RPMI8226 (cell line): ENCODE measurements around the gene NOM1.
A peak's percentile ranks its signal among the peaks of the same experiment; 100 is the strongest.

Experiments used
- DNase-seq: peaks from one replicate; pipeline ENCODE4 v3.0.0-alpha.2; 2015

Gene NOM1

DNA sequence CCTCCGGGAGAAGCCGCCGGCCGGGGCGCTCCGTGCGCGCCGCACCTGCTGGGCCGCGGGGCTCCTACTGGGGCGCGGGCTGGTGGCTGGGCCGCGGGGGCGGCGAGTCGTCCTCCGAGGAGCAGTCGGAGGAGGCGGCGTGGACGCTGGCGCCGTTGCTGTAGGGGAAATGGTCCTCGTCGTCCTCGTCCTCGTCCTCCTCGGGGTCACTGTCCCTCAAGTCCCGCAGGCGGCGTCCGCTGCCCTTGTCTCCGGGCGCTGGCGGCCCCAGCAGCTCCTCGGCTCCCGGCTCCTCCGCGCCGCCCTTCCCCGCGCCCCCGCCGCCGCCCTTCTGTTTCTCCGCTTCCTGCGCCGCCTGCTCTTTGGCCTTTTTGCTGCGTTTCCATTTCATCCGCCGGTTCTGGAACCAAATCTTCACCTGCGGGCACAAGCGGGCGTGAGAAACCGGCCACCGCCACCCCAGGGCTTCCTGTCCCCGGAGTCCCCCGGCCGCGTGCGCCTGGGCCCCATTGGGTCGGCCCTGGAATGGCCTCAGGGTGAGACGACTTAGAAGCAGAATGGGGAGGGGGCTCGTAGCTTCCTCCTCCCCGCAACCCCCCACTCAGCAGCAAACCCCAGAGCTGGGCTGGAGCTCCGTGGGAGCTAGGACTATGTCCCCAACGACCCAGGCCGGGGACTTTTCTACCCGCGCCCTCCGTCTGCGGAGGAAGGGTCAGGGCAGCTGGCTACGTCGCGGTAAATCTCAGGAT lies 56.1 kb downstream of the NOM1 start:
- DNase-seq: no peak

DNA sequence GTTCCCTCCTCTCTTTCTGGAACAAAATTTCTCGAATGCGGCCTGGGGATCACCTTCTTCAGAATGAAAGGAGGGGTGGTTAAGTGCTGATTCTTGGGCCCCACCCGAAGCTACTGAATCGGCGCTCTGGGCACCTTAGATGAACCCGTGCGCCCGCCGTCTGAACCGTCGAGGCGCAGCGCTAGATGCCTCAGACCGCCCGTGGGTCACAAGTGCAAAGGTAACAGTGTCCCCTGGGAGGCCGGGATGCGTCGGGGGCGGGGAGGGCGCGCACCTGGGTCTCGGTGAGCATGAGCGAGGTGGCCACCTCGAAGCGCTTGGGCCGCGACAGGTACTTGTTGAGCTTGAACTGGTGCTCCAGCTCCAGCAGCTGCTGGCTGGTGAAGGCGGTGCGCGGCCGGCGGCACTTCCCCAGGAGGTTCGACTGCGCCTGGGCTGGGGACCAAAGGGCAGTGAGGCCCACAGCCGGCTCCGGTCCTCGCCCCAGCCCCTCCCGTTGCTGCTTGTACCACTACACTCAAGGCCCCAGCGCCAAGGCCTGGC lies 56.8 kb downstream of the NOM1 start:
- no peak for DNase-seq

DNA sequence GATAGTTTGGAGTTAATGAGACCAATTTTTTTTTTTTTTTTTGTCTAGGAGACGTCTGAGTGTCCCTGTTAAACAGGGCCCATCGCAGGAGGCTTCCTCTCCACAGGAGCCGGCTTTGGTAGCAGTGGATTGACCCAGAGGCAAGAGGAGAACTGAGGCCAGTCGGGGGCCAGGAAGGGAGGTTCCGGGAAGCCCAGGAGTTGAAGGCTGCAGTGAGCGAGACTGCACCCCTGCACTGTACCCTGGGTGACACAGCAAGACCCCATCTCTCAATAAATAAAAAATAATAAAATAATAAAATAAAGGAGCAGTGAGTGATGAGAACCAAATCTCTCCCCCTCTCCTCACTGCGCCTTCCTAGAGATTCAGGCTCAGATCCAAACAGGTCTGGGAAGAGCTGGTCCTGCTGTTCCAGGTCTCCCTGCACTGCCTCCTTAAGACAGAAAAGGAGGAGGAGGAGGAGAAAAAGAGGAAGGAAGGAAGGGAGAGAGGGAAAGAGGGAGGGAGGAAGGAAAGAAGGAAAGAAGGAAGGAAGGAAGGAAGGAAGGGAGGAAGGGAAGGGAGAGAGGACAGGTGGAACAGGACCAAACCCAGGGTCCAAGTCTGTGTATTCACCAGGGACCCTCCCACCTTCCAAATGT lies 57.4 kb downstream of the NOM1 start:
- DNase-seq: no peak

DNA sequence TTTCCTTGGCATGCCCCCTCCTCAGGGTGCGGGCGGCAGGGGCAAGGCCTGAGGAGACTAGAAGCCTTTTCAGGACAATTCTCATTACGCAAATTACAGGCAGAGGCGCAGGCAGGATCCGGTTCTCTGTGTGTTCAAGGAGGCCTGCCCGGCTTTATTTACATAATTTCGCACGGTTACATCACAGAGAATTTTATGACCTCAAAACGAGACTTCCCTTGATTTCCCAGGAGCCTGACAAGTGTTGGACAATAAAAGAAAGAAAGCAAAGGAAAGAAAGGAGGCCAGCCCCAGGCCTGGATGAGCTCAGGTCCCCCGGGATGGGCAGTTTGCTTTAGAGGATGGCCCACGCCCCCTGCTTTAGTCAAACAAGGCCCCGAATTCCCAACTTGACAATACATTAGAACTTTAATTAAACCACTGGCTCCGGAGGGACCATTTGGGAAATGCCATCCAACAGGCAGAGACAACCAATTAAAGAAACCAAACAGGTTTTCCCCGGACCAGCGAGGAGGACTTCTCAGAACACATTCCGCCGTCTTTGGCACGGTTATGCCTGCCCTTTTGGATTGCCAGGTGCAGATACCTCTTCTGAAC lies 58.1 kb downstream of the NOM1 start:
- DNase-seq: no peak

GRCh38 chr7:157008206-157009169 lies 59.0 kb downstream of the NOM1 start:
- DNase-seq: no peak

GRCh38 chr7:157009170-157009777 lies 59.8 kb downstream of the NOM1 start:
- peak; percentile 59 for DNase-seq

DNA sequence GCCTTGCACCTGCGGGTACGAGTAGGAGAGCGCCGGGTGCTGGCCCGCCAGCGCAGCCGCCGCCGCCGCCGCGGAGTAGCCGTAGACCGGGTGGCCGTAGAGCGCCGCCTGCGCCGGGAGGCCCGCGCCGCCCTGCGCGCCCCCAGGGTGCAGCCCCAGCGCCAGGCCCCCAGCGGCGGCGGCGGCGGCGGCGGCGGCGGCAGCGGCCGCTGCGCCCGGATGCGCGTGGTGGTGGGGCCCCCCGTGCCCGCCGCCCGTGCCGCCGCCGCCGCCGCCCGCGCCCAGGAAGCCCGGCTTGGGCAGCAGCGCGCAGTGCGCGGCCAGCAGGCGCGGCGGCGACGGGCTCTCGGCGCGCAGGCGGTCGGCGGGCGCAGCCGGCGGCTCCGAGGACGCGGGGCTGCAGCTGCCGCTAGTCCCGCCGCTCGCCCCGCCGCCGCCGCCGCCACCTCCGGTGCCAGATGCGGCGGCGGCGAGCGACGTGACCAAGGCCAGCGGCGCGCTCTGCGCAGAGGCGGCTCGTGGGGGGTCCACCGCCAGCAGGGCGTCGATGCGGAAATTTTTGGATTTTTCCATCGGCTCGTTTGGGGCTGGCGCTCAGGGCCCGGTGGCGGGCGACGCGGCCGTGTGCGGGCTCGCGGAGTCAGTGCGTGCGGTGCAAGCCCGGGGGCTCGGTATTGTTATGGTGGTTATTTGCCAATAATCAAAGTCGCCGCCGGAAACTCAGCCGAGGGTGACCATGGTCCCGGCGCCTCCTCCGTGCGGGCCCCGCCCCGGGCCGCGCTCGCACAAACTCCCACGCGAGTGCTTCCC lies 60.5 kb downstream of the NOM1 start:
- DNase-seq: peak; percentile 52

- DNase-seq: peak; percentile 97
These were observed 61.2 kb downstream of the NOM1 start, which contains the start of gene MNX1 for GRCh38 chr7:157010588-157011332. Gene MNX1 (minus strand): TSS chr7:157010663. CDS start chr7:157010350, 313 bp downstream.

- peak; percentile 72 for DNase-seq
These were observed 62.0 kb downstream of the NOM1 start for GRCh38 chr7:157011333-157012112.

GRCh38 chr7:157012113-157012547 lies 62.6 kb downstream of the NOM1 start:
- DNase-seq: no peak

DNA sequence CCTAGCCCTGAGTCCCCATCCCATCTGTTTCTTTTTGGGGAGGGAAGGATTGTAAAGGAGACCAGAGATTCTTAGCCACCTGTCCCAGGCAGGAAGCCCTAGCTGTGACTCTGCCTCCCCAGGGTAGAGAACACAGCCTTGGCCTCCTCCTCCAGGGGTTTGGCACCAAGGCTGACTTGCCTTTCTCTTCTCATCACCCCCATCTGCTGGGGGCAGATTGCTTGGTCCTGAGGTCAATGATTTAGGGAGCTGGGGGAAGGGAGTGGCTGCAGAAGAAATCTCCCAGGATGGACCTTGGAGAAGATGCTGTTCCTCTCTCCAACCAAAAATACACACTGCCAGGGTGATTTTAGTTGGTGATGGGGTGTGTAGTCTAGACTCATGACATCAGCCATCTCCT lies 63.6 kb downstream of the NOM1 start:
- peak; percentile 70 for DNase-seq

DNA sequence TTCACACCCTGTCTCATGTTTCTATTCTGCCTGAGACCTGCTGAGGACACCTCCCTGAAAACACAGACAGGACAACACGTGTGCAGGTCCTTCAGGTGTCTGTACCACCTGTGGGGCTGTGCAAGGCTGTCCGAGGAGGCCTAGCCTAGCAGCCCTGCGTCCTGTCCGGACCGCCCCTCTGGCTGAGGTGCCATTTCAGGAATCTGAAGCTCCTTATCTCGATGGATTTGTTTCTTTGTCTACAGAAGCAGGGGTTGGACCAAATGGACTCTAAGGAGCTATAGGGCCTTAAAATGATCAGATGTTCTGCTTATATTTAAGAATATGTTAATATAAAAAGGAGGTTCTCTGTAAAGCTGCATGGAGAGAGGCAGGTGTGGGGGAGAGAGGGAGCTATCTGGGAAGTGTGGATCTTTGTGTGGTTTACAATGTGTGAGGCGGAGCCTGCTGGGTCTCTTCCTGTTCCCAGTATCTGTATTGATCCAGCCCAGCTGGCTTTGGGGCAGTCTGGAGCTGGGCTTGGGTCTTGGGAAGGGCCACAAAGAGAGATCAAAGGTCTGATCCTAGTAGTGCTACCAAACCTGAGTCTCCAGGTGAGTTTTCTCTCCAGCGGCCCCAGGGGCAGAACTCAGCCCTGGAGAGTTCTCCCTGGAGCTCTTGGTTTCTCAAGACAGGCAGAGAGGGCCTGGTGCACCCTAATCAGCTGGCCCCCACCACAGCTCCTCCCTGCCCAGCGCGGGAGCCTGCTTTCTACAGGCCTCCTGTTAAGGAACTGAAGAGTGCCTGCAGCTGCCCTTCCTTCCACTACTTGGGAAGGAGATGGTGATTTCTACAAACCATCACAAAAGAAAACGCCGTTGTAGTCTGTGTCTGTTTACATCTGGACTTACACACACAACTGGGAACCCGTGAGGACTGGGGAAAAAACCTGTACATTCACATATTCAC lies 64.4 kb downstream of the NOM1 start:
- DNase-seq: peak; percentile 74

GRCh38 chr7:157014635-157015555 lies 65.4 kb downstream of the NOM1 start:
- no peak for DNase-seq

- DNase-seq: peak; percentile 72
These were observed 66.5 kb downstream of the NOM1 start for GRCh38 chr7:157016024-157016351.

- DNase-seq: peak; percentile 99
These were observed 67.0 kb downstream of the NOM1 start for GRCh38 chr7:157016352-157017041.

GRCh38 chr7:157017149-157017548 lies 67.6 kb downstream of the NOM1 start:
- DNase-seq: peak; percentile 69
